Keratinocyte (primary cell): Measurements from ENCODE around the gene OS9.
"Not testable (repeated sequence)": the region's sequence is repeated elsewhere in the genome, so short reads cannot be mapped to it uniquely, and the experiment has no call there.

ENCODE experiments used
- EZH2 ChIP-seq: IDR thresholded peaks from one replicate; pipeline ENCODE4 v1.6.1; 2012; ENCODE audit warnings: inconsistent platforms, mild to moderate bottlenecking, low read length, moderate library complexity
- TF ChIP-seq, protein P1 (sequence below), 3 experiments: IDR thresholded peaks in 1 of 3; conservative IDR thresholded peaks in 1 of 3; optimal IDR thresholded peaks in 1 of 3; 2 replicates in 2 of 3; 3 replicates in 1 of 3; pipeline versions ENCODE3 to v1.5.1; 2011; ENCODE audit warnings: low read length in 3 of 3, mild to moderate bottlenecking in 3 of 3, moderate library complexity in 2 of 3, control low read depth in 1 of 3, inconsistent platforms in 1 of 3; ENCODE audit not compliant: insufficient read depth in 2 of 3; ENCODE audit errors: extremely low read depth in 1 of 3

DNA sequence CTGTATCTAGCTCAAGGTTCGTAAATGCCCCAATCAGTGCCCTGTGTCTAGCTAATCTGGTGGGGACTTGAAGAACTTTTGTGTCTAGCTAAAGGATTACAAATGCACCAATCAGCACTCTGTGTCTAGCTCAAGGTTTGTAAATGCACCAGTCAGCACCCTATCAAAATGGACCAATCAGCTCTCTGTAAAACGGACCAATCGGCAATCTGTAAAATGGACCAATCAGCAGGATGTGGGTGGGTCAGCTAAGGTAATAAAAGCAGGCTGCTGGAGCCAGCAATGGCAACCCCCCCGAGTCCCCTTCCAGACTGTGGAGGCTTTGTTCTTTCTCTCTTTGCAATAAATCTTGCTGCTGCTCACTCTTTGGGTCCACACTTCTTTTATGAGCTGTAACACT is 37.5 kb upstream of the OS9 start:
- TF ChIP-seq, protein P1, sequence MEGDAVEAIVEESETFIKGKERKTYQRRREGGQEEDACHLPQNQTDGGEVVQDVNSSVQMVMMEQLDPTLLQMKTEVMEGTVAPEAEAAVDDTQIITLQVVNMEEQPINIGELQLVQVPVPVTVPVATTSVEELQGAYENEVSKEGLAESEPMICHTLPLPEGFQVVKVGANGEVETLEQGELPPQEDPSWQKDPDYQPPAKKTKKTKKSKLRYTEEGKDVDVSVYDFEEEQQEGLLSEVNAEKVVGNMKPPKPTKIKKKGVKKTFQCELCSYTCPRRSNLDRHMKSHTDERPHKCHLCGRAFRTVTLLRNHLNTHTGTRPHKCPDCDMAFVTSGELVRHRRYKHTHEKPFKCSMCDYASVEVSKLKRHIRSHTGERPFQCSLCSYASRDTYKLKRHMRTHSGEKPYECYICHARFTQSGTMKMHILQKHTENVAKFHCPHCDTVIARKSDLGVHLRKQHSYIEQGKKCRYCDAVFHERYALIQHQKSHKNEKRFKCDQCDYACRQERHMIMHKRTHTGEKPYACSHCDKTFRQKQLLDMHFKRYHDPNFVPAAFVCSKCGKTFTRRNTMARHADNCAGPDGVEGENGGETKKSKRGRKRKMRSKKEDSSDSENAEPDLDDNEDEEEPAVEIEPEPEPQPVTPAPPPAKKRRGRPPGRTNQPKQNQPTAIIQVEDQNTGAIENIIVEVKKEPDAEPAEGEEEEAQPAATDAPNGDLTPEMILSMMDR (optimal IDR thresholded peaks at IDR 0.05 in 1 of 3, IDR thresholded peaks at IDR 0.05 in 1 of 3, conservative IDR thresholded peaks at IDR 0.05 in 1 of 3; ENCODE audit: extremely low read depth in 1 of 3, insufficient read depth in 2 of 3, low read length in 3 of 3) = not testable (repeated sequence)
- TF ChIP-seq EZH2 = not testable (repeated sequence)
